ENCODE results near the gene DAB1. TPM values are rescaled to one million over a fixed set of nuclear protein-coding genes. Genes with fewer than 3 reads are reported as not detected.

DAB1 gene
- total RNA-seq, 1 donor from 2014 or later: 0.27 TPM

DNA sequence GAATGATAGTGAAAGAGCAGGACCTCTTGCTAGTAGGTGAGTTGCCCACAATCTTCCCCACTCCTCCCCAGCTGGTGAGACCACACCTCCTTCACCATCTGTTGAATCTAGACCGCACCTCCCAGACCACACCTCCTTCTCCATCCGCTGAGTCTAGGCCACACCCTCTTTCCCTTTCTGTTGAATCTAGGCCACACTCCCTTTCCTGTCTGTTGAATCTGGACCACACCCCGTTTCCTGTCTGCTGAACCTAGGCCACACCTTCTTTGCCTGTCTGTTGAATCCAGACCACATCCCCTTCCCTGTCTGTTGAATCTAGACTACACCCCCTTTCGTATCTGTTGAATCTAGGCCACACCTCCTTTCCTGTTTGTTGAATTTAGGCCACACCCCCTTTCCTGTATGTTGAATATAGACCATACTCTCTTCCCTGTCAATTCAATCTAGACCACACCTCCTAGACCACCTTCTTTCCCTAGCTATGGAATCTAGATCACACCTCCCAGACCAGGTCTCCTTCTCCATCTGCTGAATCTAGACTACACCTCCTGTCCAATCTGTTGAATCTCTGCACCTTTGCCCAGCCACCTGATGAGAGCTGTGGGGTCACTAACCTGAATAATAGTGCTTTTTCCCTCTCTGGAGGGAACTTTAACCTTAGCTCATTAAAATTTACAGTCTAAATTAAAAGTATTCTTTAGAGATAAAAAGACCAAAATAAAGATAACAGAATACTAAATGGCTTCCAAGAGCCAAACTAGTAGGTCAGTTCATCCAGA lies 116.3 kb downstream of the DAB1 start:
- Mint-ChIP-seq H3K9me3 (ENCODE audit: unreplicated experiment) (no peaks in the 10 kb centered on the region), H3K4me1 (ENCODE audit: unreplicated experiment) (no peaks in the 10 kb centered on the region), H3K36me3 (ENCODE audit: unreplicated experiment) (no peaks in the 10 kb centered on the region), H3K27ac (ENCODE audit: unreplicated experiment) (no peak overlapping the region), H3K27me3 (ENCODE audit: unreplicated experiment) (peaks cover 3% of the 10 kb centered on the region), H3K4me3 (ENCODE audit: unreplicated experiment) (no peak overlapping the region)
- TF ChIP-seq, protein P1, sequence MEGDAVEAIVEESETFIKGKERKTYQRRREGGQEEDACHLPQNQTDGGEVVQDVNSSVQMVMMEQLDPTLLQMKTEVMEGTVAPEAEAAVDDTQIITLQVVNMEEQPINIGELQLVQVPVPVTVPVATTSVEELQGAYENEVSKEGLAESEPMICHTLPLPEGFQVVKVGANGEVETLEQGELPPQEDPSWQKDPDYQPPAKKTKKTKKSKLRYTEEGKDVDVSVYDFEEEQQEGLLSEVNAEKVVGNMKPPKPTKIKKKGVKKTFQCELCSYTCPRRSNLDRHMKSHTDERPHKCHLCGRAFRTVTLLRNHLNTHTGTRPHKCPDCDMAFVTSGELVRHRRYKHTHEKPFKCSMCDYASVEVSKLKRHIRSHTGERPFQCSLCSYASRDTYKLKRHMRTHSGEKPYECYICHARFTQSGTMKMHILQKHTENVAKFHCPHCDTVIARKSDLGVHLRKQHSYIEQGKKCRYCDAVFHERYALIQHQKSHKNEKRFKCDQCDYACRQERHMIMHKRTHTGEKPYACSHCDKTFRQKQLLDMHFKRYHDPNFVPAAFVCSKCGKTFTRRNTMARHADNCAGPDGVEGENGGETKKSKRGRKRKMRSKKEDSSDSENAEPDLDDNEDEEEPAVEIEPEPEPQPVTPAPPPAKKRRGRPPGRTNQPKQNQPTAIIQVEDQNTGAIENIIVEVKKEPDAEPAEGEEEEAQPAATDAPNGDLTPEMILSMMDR (IDR thresholded peaks at IDR 0.05): no peak
- DNase-seq (ENCODE audit: extremely low spot score, unreplicated experiment): no peak

DNA sequence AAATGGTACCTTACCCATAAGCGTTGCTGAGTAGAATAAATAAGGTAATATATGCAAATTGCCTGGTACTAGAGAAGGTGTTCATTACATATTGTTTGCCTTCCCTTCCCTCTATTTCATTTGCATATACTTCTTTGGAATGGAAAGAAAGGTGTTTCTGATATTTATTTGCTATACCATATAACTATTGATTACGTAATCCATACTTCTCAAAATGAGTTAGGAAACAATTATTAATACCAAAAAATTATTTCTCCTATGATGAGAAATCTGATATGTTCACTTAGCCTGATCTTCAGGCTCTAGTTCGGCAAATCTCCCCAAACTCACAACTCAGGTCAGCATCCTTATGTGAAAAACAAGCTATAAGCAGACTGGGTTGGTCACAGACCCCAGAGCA lies 119.3 kb downstream of the DAB1 start:
- Mint-ChIP-seq H3K36me3 (ENCODE audit: unreplicated experiment) (no peaks in the 10 kb centered on the region), H3K4me1 (ENCODE audit: unreplicated experiment) (no peaks in the 10 kb centered on the region), H3K27ac (ENCODE audit: unreplicated experiment) (no peak overlapping the region), H3K9me3 (ENCODE audit: unreplicated experiment) (no peaks in the 10 kb centered on the region), H3K27me3 (ENCODE audit: unreplicated experiment) (no peaks in the 10 kb centered on the region), H3K4me3 (ENCODE audit: unreplicated experiment) (no peak overlapping the region)
- TF ChIP-seq, protein P1 (IDR thresholded peaks at IDR 0.05): no peak
- DNase-seq (ENCODE audit: extremely low spot score, unreplicated experiment): no peak

DNA sequence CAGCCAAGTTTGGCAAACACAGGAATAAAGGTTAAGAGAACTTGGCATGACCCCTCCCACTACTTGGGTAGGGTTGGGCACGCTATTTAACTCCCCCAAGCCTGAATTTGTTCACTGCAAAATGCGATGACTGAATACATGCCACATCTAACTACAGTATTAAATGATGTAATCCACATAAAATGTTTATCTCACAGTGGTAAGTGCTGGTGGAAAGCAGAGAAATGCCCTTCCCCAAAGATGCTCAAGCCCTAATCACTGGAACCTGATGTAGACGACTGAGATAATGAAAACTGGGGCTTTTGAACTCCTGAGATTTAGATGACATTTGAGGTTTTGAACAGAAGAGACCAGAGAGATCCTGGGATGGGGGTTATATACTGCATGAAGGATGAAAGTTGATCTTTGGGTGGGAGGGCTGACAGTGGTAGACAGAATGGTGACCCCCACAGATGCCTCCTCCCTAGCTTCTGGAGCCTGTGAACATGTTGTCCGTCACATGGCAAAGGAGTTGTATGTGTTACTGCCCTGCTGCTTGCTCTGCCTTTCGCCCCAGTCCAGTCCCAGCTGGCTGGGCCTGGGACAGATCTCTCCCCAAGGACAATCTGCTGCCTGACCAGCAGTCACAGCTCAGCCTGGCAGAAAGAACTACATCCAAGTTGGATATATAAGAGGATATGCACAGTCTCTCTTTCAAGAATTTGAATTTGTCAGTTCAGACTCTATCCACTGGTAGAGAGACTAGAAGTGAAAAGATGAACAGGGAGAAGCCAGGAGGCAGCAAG lies 120.9 kb downstream of the DAB1 start:
- no peaks in the 10 kb centered on the region for H3K9me3 Mint-ChIP-seq (ENCODE audit: unreplicated experiment)
- H3K4me3 Mint-ChIP-seq (ENCODE audit: unreplicated experiment): no peak overlapping the region
- no peak overlapping the region for H3K27ac Mint-ChIP-seq (ENCODE audit: unreplicated experiment)
- H3K36me3 Mint-ChIP-seq (ENCODE audit: unreplicated experiment): no peaks in the 10 kb centered on the region
- no peaks in the 10 kb centered on the region for H3K27me3 Mint-ChIP-seq (ENCODE audit: unreplicated experiment)
- DNase-seq (ENCODE audit: extremely low spot score, unreplicated experiment): no peak
- TF ChIP-seq, protein P1 (IDR thresholded peaks at IDR 0.05): no peak
- H3K4me1 Mint-ChIP-seq (ENCODE audit: unreplicated experiment): no peaks in the 10 kb centered on the region

DNA sequence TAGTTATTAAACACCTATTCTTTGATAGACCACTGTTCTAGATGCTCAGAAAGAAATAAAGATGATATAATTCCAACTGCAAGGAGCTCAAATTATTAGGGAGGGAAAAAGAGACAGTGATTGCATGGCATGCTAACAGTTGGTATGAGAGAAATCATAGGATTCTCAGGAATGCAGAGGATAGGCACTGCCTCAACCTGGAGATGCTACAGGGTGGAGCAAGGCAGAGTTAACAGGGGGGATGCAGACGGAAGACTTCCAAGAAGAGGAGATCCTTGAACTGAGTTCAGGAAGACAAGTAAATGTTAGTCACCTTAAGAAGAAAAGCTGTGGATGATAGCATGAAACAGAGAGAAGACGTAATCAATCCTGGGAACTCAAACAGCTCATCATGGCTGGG lies 123.7 kb downstream of the DAB1 start:
- DNase-seq (ENCODE audit: extremely low spot score, unreplicated experiment): no peak
- no peaks in the 10 kb centered on the region for H3K9me3 Mint-ChIP-seq (ENCODE audit: unreplicated experiment)
- H3K4me1 Mint-ChIP-seq (ENCODE audit: unreplicated experiment): no peaks in the 10 kb centered on the region
- TF ChIP-seq, protein P1 (IDR thresholded peaks at IDR 0.05): no peak
- no peaks in the 10 kb centered on the region for H3K27me3 Mint-ChIP-seq (ENCODE audit: unreplicated experiment)
- H3K36me3 Mint-ChIP-seq (ENCODE audit: unreplicated experiment): no peaks in the 10 kb centered on the region
- H3K4me3 Mint-ChIP-seq (ENCODE audit: unreplicated experiment): no peak overlapping the region
- no peak overlapping the region for H3K27ac Mint-ChIP-seq (ENCODE audit: unreplicated experiment)

DNA sequence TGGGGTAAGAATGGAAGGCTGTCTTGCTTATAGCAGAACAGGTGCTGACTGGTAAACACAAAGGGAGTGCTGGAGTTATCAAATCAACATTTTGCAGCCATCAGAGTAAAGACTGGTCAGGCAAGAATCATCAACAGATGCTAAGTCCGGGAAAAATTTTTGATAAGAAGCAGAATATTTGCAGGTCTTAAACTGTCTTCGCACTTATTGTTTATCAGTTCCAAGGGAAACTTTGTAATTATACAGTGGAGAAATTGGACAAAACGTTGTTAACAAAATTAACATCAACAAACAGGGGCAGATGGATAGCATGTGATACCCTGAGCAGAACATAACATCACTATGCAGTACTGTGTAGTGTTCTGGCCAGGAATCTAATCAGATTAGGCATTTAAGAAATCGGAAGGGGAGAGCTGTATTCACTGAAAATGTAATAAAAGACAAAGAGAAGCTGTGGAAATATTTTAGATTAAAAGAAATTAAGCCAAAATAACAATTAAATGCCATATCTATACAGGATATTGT lies 127.1 kb downstream of the DAB1 start:
- H3K4me3 Mint-ChIP-seq (ENCODE audit: unreplicated experiment): no peak overlapping the region
- no peaks in the 10 kb centered on the region for H3K9me3 Mint-ChIP-seq (ENCODE audit: unreplicated experiment)
- no peaks in the 10 kb centered on the region for H3K4me1 Mint-ChIP-seq (ENCODE audit: unreplicated experiment)
- no peak for DNase-seq (ENCODE audit: extremely low spot score, unreplicated experiment)
- TF ChIP-seq, protein P1 (IDR thresholded peaks at IDR 0.05): no peak
- H3K27me3 Mint-ChIP-seq (ENCODE audit: unreplicated experiment): peaks cover 11% of the 10 kb centered on the region
- H3K27ac Mint-ChIP-seq (ENCODE audit: unreplicated experiment): no peak overlapping the region
- no peaks in the 10 kb centered on the region for H3K36me3 Mint-ChIP-seq (ENCODE audit: unreplicated experiment)

All from osteocyte (in vitro differentiated cells).